ENCODE results near the gene SERTAD2.

DNA sequence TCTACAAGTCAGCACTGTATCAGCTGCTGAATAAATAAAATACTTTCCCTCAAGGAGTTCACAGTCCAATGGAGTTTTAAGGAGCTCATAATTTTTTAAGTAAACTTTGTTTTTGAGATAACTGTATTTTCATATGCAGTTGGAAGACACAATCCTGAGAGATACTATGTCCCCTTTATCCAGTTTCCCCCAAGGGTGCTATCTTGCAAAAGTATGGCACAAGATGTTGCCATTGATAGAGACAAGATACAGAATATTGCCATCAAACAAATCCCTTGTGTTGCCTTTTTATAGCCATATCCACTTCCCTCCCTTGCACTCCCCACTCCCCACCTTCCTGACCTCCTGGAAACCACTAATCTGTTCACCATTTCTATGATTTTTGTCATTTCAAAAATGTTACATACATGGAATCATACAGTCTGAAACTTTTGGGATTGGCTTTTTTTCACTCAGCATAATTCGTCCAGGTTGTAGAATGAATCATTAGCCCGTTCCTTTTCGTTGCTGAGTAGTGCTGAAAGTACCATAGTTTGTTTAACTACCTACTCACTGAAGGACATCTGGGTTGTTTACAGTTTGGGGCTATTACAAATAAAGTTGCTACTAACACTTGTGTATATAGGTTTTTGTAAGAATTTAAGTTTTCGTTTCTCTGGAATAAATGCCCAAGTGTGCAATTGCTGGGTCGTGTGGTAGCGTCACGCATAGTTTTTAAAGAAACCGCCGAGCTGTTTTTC is 30.2 kb upstream of the SERTAD2 start:
- TF ChIP-seq POLR2A (IDR thresholded peaks at IDR 0.05), result no peak
- TF ChIP-seq, protein P1, sequence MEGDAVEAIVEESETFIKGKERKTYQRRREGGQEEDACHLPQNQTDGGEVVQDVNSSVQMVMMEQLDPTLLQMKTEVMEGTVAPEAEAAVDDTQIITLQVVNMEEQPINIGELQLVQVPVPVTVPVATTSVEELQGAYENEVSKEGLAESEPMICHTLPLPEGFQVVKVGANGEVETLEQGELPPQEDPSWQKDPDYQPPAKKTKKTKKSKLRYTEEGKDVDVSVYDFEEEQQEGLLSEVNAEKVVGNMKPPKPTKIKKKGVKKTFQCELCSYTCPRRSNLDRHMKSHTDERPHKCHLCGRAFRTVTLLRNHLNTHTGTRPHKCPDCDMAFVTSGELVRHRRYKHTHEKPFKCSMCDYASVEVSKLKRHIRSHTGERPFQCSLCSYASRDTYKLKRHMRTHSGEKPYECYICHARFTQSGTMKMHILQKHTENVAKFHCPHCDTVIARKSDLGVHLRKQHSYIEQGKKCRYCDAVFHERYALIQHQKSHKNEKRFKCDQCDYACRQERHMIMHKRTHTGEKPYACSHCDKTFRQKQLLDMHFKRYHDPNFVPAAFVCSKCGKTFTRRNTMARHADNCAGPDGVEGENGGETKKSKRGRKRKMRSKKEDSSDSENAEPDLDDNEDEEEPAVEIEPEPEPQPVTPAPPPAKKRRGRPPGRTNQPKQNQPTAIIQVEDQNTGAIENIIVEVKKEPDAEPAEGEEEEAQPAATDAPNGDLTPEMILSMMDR (IDR thresholded peaks at IDR 0.05), result no peak
- TF ChIP-seq POLR2AphosphoS5 (IDR thresholded peaks at IDR 0.05), result no peak

All from transverse colon (tissue), 4 donors.